Measurements from ENCODE around the gene OR5B2.
"Not testable (repeated sequence)": the region's sequence is repeated elsewhere in the genome, so short reads cannot be mapped to it uniquely, and the experiment has no call there.

The OR5B2 gene

GRCh38 chr11:58428021-58428420, at the start of gene OR5B2:
Gene OR5B2 (minus strand): TSS chr11:58428121. CDS start chr11:58423261, 4,860 bp downstream.
- no peak for DNase-seq (ENCODE audit: low spot score)

GRCh38 chr11:58471892-58472291, 44.0 kb upstream of the OR5B2 start:
- DNase-seq (ENCODE audit: low spot score): no peak

- DNase-seq (ENCODE audit: low spot score): no peak
Measured at GRCh38 chr11:58466293-58466692, 38.4 kb upstream of the OR5B2 start.

GRCh38 chr11:58465690-58466089, 37.8 kb upstream of the OR5B2 start:
- DNase-seq (ENCODE audit: low spot score): no peak

GRCh38 chr11:58451585-58451984, 23.7 kb upstream of the OR5B2 start:
- no peak for DNase-seq (ENCODE audit: low spot score)

- DNase-seq (ENCODE audit: low spot score): no peak
Measured at GRCh38 chr11:58446294-58446693, 18.4 kb upstream of the OR5B2 start.

- no peak for DNase-seq (ENCODE audit: low spot score)
Measured at GRCh38 chr11:58444300-58444699, 16.4 kb upstream of the OR5B2 start.

GRCh38 chr11:58442136-58442535, 14.2 kb upstream of the OR5B2 start, which contains the start of gene OR5B12:
Gene OR5B12 (minus strand): TSS chr11:58442236. CDS start chr11:58440151, 2,085 bp downstream.
- no peak for DNase-seq (ENCODE audit: low spot score)

- DNase-seq (ENCODE audit: low spot score): no peak
Measured at GRCh38 chr11:58438486-58438885, 10.6 kb upstream of the OR5B2 start.

- no peak for DNase-seq (ENCODE audit: low spot score)
Measured at GRCh38 chr11:58434217-58434616, 6.3 kb upstream of the OR5B2 start.

GRCh38 chr11:58433638-58434203, 5.8 kb upstream of the OR5B2 start:
- DNase-seq (ENCODE audit: low spot score): no peak

GRCh38 chr11:58429273-58429672, 1.4 kb upstream of the OR5B2 start:
- no peak for DNase-seq (ENCODE audit: low spot score)

- no peak for DNase-seq (ENCODE audit: low spot score)
Measured at GRCh38 chr11:58406774-58407173, 21.1 kb downstream of the OR5B2 start, which contains the start of gene OR5B3. Gene OR5B3 (minus strand): TSS chr11:58406874. CDS start chr11:58403409, 3,465 bp downstream.

GRCh38 chr11:58399622-58400021, 28.3 kb downstream of the OR5B2 start:
- not testable (repeated sequence) for DNase-seq (ENCODE audit: low spot score)

- no peak for DNase-seq (ENCODE audit: low spot score)
Measured at GRCh38 chr11:58395581-58395980, 32.3 kb downstream of the OR5B2 start.

- no peak for DNase-seq (ENCODE audit: low spot score)
Measured at GRCh38 chr11:58394195-58394594, 33.7 kb downstream of the OR5B2 start.

GRCh38 chr11:58392746-58393145, 35.2 kb downstream of the OR5B2 start:
- no peak for DNase-seq (ENCODE audit: low spot score)

GRCh38 chr11:58391879-58392278, 36.0 kb downstream of the OR5B2 start:
- no peak for DNase-seq (ENCODE audit: low spot score)

GRCh38 chr11:58390551-58391063, 37.3 kb downstream of the OR5B2 start:
- DNase-seq (ENCODE audit: low spot score): no peak

Measured in hematopoietic multipotent progenitor cell treated with erythropoietin and hydrocortisone succinate and interleukin-3 and kit ligand, for 17 days (in vitro differentiated cells).